ENCODE data around the gene ZNF506.
"Not testable (repeated sequence)": the region's sequence is repeated elsewhere in the genome, so short reads cannot be mapped to it uniquely, and the experiment has no call there.

ZNF506 gene

DNA sequence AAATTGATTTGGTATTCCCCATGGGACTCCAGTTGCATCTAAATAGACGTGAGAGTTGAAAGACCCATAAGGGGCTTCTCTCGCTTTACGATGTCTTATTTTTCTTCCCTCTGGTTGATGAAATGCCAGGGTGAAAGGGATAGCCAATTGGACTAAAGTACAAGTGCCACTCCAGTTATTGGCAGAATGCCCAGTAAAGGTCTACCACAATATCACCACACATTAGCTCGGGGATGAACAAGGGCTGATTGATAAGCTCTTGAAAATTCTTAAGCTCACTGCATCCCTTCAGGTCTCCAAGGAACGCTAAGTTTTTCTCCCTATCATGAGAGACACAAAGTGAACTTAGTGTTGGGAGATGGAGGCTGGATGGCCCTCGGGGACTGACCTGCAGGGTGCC is 39.8 kb downstream of the ZNF506 start:
- H3K27me3 ChIP-seq (ENCODE audit: control insufficient read depth in 1 of 2, insufficient read depth in 2 of 2, low read length in 2 of 2); H3K4me3 ChIP-seq (ENCODE audit: low read length in 2 of 2); H3K36me3 ChIP-seq (ENCODE audit: control insufficient read depth in 2 of 2, insufficient read depth in 2 of 2, low read length in 2 of 2); H3K9me3 ChIP-seq (ENCODE audit: control insufficient read depth in 2 of 2, low read length in 2 of 2); H3K27ac ChIP-seq (ENCODE audit: low read length); H3K4me1 ChIP-seq (ENCODE audit: control insufficient read depth, insufficient read depth, low read length); H3K9ac ChIP-seq (ENCODE audit: low read length in 2 of 2): not testable (repeated sequence)

DNA sequence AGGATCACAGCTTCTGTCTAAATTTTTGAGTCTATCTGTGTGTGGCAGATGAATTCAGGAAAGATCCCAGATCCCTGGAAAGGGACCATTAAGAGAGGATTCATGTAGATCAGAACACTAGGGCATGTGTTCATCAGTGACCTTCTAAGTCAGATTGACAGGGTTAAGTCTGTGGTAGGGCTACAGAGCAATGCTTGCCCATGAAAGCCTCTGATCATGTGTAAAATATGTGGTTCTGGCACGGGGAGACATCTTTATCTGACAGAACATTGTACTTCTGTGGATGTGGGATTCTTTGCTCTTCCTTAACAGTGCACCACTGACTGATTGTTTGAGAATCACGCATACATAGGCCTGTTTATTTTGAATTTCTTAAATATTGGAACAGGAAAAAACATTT is 42.9 kb downstream of the ZNF506 start:
- Histone ChIP-seq H3K9me3 (ENCODE audit: control insufficient read depth in 2 of 2, low read length in 2 of 2) (no peaks in the 10 kb centered on the region), H3K4me1 (ENCODE audit: control insufficient read depth, insufficient read depth, low read length) (peaks cover 9% of the 10 kb centered on the region), H3K4me3 (ENCODE audit: low read length in 2 of 2) (no peak overlapping the region), H3K9ac (ENCODE audit: low read length in 2 of 2) (no peak overlapping the region), H3K27me3 (ENCODE audit: control insufficient read depth in 1 of 2, insufficient read depth in 2 of 2, low read length in 2 of 2) (no peaks in the 10 kb centered on the region), H3K27ac (ENCODE audit: low read length) (no peak overlapping the region), H3K36me3 (ENCODE audit: control insufficient read depth in 2 of 2, insufficient read depth in 2 of 2, low read length in 2 of 2) (no peaks in the 10 kb centered on the region)

DNA sequence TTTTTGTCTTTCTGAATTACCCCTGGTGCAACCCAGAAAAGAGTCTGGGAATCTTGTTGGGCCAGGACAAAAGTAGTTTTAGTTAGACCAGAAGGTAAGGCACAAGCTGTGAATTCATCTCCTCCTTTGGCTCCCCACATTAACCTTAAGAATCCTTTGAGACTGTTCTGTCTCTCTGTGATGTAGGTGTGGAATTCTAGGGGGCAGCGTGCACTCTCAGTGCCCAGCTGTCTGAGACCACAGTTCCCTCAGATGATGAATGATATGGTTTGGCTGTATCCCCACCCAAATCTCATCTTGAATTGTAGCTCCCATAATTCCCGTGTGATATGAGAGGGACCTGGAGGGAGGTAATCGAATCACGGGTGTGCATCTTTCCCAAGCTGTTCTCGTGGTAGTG is 43.9 kb downstream of the ZNF506 start:
- no peaks in the 10 kb centered on the region for H3K27me3 ChIP-seq (ENCODE audit: control insufficient read depth in 1 of 2, insufficient read depth in 2 of 2, low read length in 2 of 2)
- peaks cover 9% of the 10 kb centered on the region for H3K4me1 ChIP-seq (ENCODE audit: control insufficient read depth, insufficient read depth, low read length)
- peak overlapping the region; percentile 95 to 97 for H3K4me3 ChIP-seq (ENCODE audit: low read length in 2 of 2)
- no peaks in the 10 kb centered on the region for H3K36me3 ChIP-seq (ENCODE audit: control insufficient read depth in 2 of 2, insufficient read depth in 2 of 2, low read length in 2 of 2)
- H3K9me3 ChIP-seq (ENCODE audit: control insufficient read depth in 2 of 2, low read length in 2 of 2) = no peaks in the 10 kb centered on the region
- no peak overlapping the region for H3K27ac ChIP-seq (ENCODE audit: low read length)
- peak overlapping the region in 1 of 2 donors; percentile 71 for H3K9ac ChIP-seq (ENCODE audit: low read length in 2 of 2)

DNA sequence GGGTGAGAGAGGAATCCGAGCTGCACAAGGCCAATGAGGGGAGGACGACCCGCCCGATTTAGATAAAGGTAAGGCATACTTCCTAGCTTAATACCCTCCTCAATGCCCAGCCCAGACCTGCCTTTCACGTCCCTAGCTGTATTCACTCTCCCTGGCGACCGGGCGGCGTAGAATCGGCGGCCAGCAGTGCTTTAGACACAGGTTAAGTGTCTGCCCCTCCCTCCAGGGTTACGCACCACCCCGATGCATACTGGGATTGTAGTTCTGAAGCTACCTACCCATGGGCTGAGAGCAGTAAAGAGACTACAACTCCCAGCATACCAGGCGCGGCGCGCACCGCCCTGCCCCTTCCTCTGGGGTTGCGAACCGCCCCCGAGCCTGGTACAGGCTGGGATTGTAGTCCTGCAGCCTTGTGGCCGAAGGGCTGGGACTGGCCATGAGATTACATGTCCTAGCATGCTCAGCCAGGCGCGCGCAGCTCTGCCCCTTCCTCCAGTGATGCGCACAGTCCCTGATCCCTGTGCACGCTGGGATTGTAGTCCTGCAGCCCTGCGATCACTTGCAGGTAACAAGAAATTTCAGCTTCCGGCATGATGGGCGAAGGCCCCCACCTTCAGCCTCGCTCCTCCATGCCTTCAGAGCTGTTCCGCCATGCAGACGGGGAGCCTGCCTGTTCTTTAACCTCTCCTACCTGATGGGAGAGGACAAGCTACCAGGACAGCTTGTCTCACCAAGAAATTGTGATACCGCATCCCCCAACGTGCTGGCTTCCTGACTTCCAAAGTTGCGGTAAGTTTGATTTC is 45.1 kb downstream of the ZNF506 start:
- Histone ChIP-seq H3K4me1 (ENCODE audit: control insufficient read depth, insufficient read depth, low read length) (peaks cover 9% of the 10 kb centered on the region), H3K27ac (ENCODE audit: low read length) (peak overlapping the region; percentile 55), H3K36me3 (ENCODE audit: control insufficient read depth in 2 of 2, insufficient read depth in 2 of 2, low read length in 2 of 2) (no peaks in the 10 kb centered on the region)

DNA sequence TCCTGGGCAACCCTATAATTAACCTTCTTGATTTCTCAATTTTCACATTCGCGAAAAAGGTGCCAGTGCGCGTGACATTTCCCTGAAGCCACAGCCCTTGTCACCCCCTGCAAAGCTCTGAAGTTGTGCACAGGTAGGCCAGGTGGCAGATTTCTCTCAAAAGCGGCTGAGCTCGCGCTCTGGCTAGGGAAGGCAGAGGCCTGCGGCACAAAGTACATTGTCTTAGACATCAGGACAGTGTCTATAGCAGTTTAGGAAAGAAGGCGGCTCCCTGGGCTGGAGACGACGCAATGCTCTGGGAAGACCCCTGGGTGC is 45.7 kb downstream of the ZNF506 start:
- Histone ChIP-seq H3K27me3 (ENCODE audit: control insufficient read depth in 1 of 2, insufficient read depth in 2 of 2, low read length in 2 of 2) (no peaks in the 10 kb centered on the region), H3K4me1 (ENCODE audit: control insufficient read depth, insufficient read depth, low read length) (peaks cover 9% of the 10 kb centered on the region), H3K9me3 (ENCODE audit: control insufficient read depth in 2 of 2, low read length in 2 of 2) (no peaks in the 10 kb centered on the region), H3K4me3 (ENCODE audit: low read length in 2 of 2) (peak overlapping the region; percentile 95 to 97), H3K9ac (ENCODE audit: low read length in 2 of 2) (peak overlapping the region; percentile 86 to 94), H3K27ac (ENCODE audit: low read length) (peak overlapping the region; percentile 55), H3K36me3 (ENCODE audit: control insufficient read depth in 2 of 2, insufficient read depth in 2 of 2, low read length in 2 of 2) (no peaks in the 10 kb centered on the region)

More for the DNA sequence above, 45.1 kb downstream of the ZNF506 start:
- Histone ChIP-seq H3K9ac (ENCODE audit: low read length in 2 of 2) (peak overlapping the region; percentile 94 to 95), H3K4me3 (ENCODE audit: low read length in 2 of 2) (peak overlapping the region; percentile 95 to 97), H3K27me3 (ENCODE audit: control insufficient read depth in 1 of 2, insufficient read depth in 2 of 2, low read length in 2 of 2) (no peaks in the 10 kb centered on the region), H3K9me3 (ENCODE audit: control insufficient read depth in 2 of 2, low read length in 2 of 2) (no peaks in the 10 kb centered on the region)

DNA sequence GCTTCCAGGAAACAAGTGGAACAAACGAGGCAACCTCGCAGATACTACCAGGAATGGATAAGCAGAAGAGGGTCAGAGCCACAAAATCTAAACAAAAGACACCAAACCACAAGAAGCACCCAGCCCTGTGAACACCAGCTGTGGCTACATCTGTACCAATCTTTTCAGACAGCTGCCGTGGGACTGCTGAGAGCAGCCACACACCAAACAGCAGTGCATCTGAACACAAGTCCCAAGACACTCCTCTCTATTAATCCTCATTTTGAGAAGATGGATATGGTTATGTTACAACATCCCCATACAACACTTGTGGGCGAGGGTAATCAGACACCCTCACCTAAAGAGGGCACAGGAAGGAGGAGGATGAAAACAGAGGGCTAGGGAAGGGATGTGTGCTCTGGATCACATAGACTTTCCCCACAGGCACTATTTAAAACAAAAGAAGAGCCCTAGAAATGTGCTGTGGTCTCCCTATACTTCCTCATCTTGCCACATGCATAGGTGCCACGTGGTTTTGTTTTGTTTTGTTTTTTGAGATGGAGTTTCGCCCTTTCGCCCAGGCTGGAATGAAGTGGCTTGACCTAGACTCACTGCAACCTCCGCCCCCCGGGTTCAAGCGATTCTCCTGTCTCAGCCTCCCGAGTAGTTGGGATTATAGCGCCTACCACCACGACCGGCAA is 47.1 kb downstream of the ZNF506 start:
- H3K9ac ChIP-seq (ENCODE audit: low read length in 2 of 2) = no peak overlapping the region
- H3K27ac ChIP-seq (ENCODE audit: low read length) = no peak overlapping the region
- no peak overlapping the region for H3K4me3 ChIP-seq (ENCODE audit: low read length in 2 of 2)

DNA sequence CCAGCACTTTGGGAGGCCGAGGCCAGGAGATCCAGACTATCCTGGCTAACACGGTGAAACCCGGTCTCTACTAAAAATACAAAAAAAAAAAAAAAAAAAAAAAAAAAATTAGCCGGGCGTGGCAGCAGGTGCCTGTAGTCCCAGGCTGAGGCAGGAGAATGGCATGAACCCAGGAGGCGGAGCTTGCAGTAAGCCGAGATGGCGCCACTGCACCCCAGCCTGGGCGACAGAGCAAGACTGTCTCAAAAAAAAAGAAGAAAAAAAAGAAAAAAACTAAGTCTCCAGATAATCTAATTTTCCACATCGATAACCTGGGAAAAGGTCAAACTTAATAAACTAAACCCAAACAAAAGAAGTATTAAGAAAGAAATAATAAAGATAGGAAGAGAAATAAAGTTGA is 49.6 kb downstream of the ZNF506 start:
- not testable (repeated sequence) for H3K27me3 ChIP-seq (ENCODE audit: control insufficient read depth in 1 of 2, insufficient read depth in 2 of 2, low read length in 2 of 2)

More for the DNA sequence above, 47.1 kb downstream of the ZNF506 start:
- Histone ChIP-seq H3K36me3 (ENCODE audit: control insufficient read depth in 2 of 2, insufficient read depth in 2 of 2, low read length in 2 of 2) (no peaks in the 10 kb centered on the region), H3K9me3 (ENCODE audit: control insufficient read depth in 2 of 2, low read length in 2 of 2) (no peaks in the 10 kb centered on the region), H3K4me1 (ENCODE audit: control insufficient read depth, insufficient read depth, low read length) (peaks cover 9% of the 10 kb centered on the region), H3K27me3 (ENCODE audit: control insufficient read depth in 1 of 2, insufficient read depth in 2 of 2, low read length in 2 of 2) (no peaks in the 10 kb centered on the region)

DNA sequence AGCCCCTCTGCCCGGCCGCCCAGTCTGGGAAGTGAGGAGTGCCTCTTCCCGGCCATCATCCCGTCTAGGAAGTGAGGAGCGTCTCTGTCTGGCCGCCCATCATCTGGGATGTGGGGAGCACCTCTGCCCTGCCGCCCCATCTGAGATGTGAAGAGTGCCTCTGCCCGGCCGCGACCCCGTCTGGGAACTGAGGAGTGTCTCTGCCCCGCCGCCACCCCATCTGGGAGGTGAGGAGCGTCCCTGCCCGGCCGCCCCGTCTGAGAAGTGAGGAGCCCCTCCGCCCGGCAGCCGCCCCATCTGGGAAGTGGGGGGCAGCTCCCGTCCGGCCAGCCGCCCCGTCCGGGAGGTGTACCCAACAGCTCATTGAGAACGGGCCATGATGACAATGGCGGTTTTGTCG is 51.6 kb downstream of the ZNF506 start:
- not testable (repeated sequence) for H3K27ac ChIP-seq (ENCODE audit: low read length); H3K36me3 ChIP-seq (ENCODE audit: control insufficient read depth in 2 of 2, insufficient read depth in 2 of 2, low read length in 2 of 2); H3K4me3 ChIP-seq (ENCODE audit: low read length in 2 of 2); H3K27me3 ChIP-seq (ENCODE audit: control insufficient read depth in 1 of 2, insufficient read depth in 2 of 2, low read length in 2 of 2); H3K9ac ChIP-seq (ENCODE audit: low read length in 2 of 2); H3K4me1 ChIP-seq (ENCODE audit: control insufficient read depth, insufficient read depth, low read length); H3K9me3 ChIP-seq (ENCODE audit: control insufficient read depth in 2 of 2, low read length in 2 of 2)

More for the DNA sequence above, 49.6 kb downstream of the ZNF506 start:
- not testable (repeated sequence) for H3K4me1 ChIP-seq (ENCODE audit: control insufficient read depth, insufficient read depth, low read length); H3K27ac ChIP-seq (ENCODE audit: low read length); H3K9ac ChIP-seq (ENCODE audit: low read length in 2 of 2); H3K36me3 ChIP-seq (ENCODE audit: control insufficient read depth in 2 of 2, insufficient read depth in 2 of 2, low read length in 2 of 2); H3K9me3 ChIP-seq (ENCODE audit: control insufficient read depth in 2 of 2, low read length in 2 of 2); H3K4me3 ChIP-seq (ENCODE audit: low read length in 2 of 2)

DNA sequence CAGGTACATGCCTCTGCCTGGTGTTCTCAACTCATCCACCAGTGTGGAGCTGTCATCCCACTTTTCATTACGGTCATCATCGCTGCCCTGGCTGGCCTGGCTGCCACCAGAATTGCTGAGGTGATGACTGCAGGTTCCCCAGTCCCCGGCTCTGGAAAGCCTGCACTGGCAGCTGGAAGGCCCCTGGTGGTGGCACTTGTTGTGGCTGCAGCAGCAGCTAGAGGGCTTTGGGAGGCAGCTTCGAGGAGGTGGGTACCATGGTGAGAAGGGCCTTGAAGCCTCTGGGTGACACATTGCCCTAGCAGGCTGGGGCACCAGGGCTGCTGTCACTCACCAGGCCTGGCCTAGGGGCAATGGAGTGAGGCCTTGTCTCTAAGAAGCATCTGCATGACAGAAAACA is 63.4 kb downstream of the ZNF506 start:
- H3K9me3 ChIP-seq (ENCODE audit: control insufficient read depth in 2 of 2, low read length in 2 of 2) = no peaks in the 10 kb centered on the region
- no peak overlapping the region for H3K4me3 ChIP-seq (ENCODE audit: low read length in 2 of 2)
- H3K9ac ChIP-seq (ENCODE audit: low read length in 2 of 2) = no peak overlapping the region
- no peaks in the 10 kb centered on the region for H3K27me3 ChIP-seq (ENCODE audit: control insufficient read depth in 1 of 2, insufficient read depth in 2 of 2, low read length in 2 of 2)
- peaks cover 0 to 5% of the 10 kb centered on the region in 2 donors for H3K36me3 ChIP-seq (ENCODE audit: control insufficient read depth in 2 of 2, insufficient read depth in 2 of 2, low read length in 2 of 2)
- no peak overlapping the region for H3K27ac ChIP-seq (ENCODE audit: low read length)
- H3K4me1 ChIP-seq (ENCODE audit: control insufficient read depth, insufficient read depth, low read length) = no peaks in the 10 kb centered on the region

DNA sequence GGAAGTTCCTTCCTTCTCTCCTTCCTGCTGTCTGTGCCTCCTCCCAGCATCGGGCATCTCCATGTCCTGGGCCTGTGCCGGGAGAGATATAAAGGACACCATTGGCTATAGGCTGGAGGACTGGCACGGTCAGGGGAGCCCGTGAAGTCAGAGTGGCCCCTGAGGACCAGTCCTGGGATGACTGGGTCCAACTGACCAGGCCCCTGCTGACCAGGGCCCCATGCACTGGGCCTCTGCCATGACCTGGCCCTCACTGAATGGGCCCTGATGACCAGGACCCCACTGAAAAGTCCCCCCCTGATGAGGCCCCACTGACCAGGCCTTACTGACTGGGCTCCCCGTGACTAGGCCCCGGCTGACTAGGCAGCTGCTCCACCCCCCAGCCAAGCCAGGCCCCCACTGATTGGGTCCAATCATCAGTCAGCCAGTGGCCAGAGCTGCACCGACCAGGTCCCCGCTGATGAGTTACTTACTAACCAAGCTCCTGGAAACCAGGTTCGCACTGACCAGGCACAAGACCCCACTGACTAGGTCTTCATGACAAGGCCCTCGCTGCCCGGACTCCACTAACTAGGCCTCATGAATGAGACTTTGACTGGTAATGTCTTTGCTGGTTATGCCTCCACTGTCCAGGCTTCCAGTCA is 68.7 kb downstream of the ZNF506 start:
- H3K27me3 ChIP-seq (ENCODE audit: control insufficient read depth in 1 of 2, insufficient read depth in 2 of 2, low read length in 2 of 2) = peaks cover 0 to 2% of the 10 kb centered on the region in 2 donors
- H3K36me3 ChIP-seq (ENCODE audit: control insufficient read depth in 2 of 2, insufficient read depth in 2 of 2, low read length in 2 of 2) = peaks cover 0 to under 1% of the 10 kb centered on the region in 2 donors
- no peak overlapping the region for H3K27ac ChIP-seq (ENCODE audit: low read length)
- no peak overlapping the region for H3K9ac ChIP-seq (ENCODE audit: low read length in 2 of 2)
- no peaks in the 10 kb centered on the region for H3K4me1 ChIP-seq (ENCODE audit: control insufficient read depth, insufficient read depth, low read length)
- H3K9me3 ChIP-seq (ENCODE audit: control insufficient read depth in 2 of 2, low read length in 2 of 2) = no peaks in the 10 kb centered on the region
- H3K4me3 ChIP-seq (ENCODE audit: low read length in 2 of 2) = no peak overlapping the region

DNA sequence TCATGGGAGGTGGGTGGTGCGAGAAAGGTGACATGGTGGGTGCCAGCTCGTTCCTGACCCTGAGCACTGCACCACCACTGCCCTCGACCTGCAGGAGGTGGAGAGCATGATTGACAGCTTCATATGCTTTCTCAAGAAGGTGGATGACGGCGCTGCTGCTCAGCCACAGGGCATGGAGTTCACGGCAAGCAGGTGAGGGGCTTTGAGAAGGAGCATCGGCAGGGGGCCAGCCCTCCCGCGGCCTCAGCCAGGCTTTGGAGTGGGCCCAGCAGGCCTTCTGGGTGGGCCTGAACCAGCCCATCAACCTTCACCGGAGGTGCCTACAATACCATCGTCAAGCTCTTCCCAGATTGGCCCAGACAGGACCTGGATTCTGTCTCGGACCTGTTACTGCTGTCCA is 69.7 kb downstream of the ZNF506 start:
- no peaks in the 10 kb centered on the region for H3K4me1 ChIP-seq (ENCODE audit: control insufficient read depth, insufficient read depth, low read length)
- no peak overlapping the region for H3K27ac ChIP-seq (ENCODE audit: low read length)
- no peaks in the 10 kb centered on the region for H3K36me3 ChIP-seq (ENCODE audit: control insufficient read depth in 2 of 2, insufficient read depth in 2 of 2, low read length in 2 of 2)
- no peak overlapping the region for H3K9ac ChIP-seq (ENCODE audit: low read length in 2 of 2)
- H3K4me3 ChIP-seq (ENCODE audit: low read length in 2 of 2) = no peak overlapping the region
- peaks cover 0 to 2% of the 10 kb centered on the region in 2 donors for H3K27me3 ChIP-seq (ENCODE audit: control insufficient read depth in 1 of 2, insufficient read depth in 2 of 2, low read length in 2 of 2)
- H3K9me3 ChIP-seq (ENCODE audit: control insufficient read depth in 2 of 2, low read length in 2 of 2) = no peaks in the 10 kb centered on the region
